SK-N-SH treated with all-trans-retinoic acid at 6 μM for 48 hours (cell line): Measurements from ENCODE around the gene NTSR1.

Experiments
- ATAC-seq: fragments of 200-7000 bp; cut with Tn5 transposase; 3 replicates; pipeline ENCODE4 v1.9.1; 2020; ENCODE audit warnings: mild to moderate bottlenecking, moderate library complexity
- ARNTL ChIP-seq: fragments of 450-650 bp; formaldehyde crosslinking; IDR thresholded peaks from 2 replicates; pipeline ENCODE4 v1.5.0; 2020; ENCODE audit warnings: low read depth, mild to moderate bottlenecking, moderate library complexity, borderline replicate concordance
- BACH2 ChIP-seq: fragments of 250-450 bp; sonication (Bioruptor Pico); IDR thresholded peaks from 2 replicates; pipeline ENCODE4 v1.9.0; 2021; ENCODE audit warnings: mild to moderate bottlenecking, borderline replicate concordance
- CSDC2 ChIP-seq: fragments of 250-450 bp; sonication (Bioruptor Pico); IDR thresholded peaks from 2 replicates; pipeline ENCODE4 v1.5.0; 2020; ENCODE audit warnings: mild to moderate bottlenecking, moderate library complexity
- ESRRG ChIP-seq: fragments of 250-450 bp; sonication (Bioruptor Pico); IDR thresholded peaks from 2 replicates; pipeline ENCODE4 v1.6.1; 2021; ENCODE audit warnings: mild to moderate bottlenecking
- GLIS3 ChIP-seq: fragments of 250-450 bp; sonication (Bioruptor Pico); IDR thresholded peaks from 2 replicates; pipeline ENCODE4 v1.5.0; 2020; ENCODE audit warnings: mild to moderate bottlenecking, moderate library complexity
- ISL1 ChIP-seq: fragments of 250-450 bp; sonication (Bioruptor Pico); IDR thresholded peaks from 2 replicates; pipeline ENCODE4 v2.1.2; 2022; ENCODE audit warnings: mild to moderate bottlenecking, moderate library complexity
- OSR1 ChIP-seq: fragments of 250-450 bp; sonication (Bioruptor Pico); IDR thresholded peaks from 2 replicates; pipeline ENCODE4 v1.8.0; 2022; ENCODE audit warnings: moderate library complexity, mild to moderate bottlenecking, inconsistent platforms
- PPARA ChIP-seq: fragments of 250-450 bp; sonication (Bioruptor Pico); IDR thresholded peaks from 2 replicates; pipeline ENCODE4 v1.5.0; 2020; ENCODE audit warnings: mild to moderate bottlenecking, borderline replicate concordance
- RARB ChIP-seq: fragments of 250-450 bp; sonication (Bioruptor Pico); IDR thresholded peaks from 2 replicates; pipeline ENCODE4 v1.8.0; 2021; ENCODE audit warnings: mild to moderate bottlenecking, moderate library complexity
- SNAI2 ChIP-seq: fragments of 250-450 bp; sonication (Bioruptor Pico); IDR thresholded peaks from 2 replicates; pipeline ENCODE4 v1.5.0; 2020; ENCODE audit warnings: mild to moderate bottlenecking, moderate library complexity
- TCF4 ChIP-seq: fragments of 250-450 bp; sonication (Bioruptor Pico); IDR thresholded peaks from 2 replicates; pipeline ENCODE4 v1.8.0; 2021; ENCODE audit warnings: mild to moderate bottlenecking, moderate library complexity, borderline replicate concordance
- TOX ChIP-seq: fragments of 250-450 bp; sonication (Bioruptor Pico); IDR thresholded peaks from 2 replicates; pipeline ENCODE4 v1.8.0; 2021; ENCODE audit warnings: mild to moderate bottlenecking, moderate library complexity, borderline replicate concordance
- ZC3H10 ChIP-seq: fragments of 250-450 bp; sonication (Bioruptor Pico); IDR thresholded peaks from 2 replicates; pipeline ENCODE4 v1.5.1; 2021; ENCODE audit warnings: mild to moderate bottlenecking, moderate library complexity
- ZFP3 ChIP-seq: fragments of 250-450 bp; sonication (Bioruptor Pico); IDR thresholded peaks from 2 replicates; pipeline ENCODE4 v1.5.0; 2020; ENCODE audit warnings: mild to moderate bottlenecking, moderate library complexity
- ZFP30 ChIP-seq: fragments of 450-650 bp; formaldehyde crosslinking; IDR thresholded peaks from 2 replicates; pipeline ENCODE4 v1.5.0; 2022; ENCODE audit warnings: mild to moderate bottlenecking, moderate library complexity
- ZNF565 ChIP-seq: fragments of 450-650 bp; formaldehyde crosslinking; conservative IDR thresholded peaks from 2 replicates; pipeline ENCODE4 v1.5.0; 2020; ENCODE audit warnings: low read depth, mild to moderate bottlenecking, moderate library complexity
- ZNF70 ChIP-seq: fragments of 450-650 bp; formaldehyde crosslinking; IDR thresholded peaks from 2 replicates; pipeline ENCODE4 v1.5.0; 2020; ENCODE audit warnings: mild to moderate bottlenecking, moderate library complexity
- ZNF8 ChIP-seq: fragments of 450-650 bp; formaldehyde crosslinking; IDR thresholded peaks from 2 replicates; pipeline ENCODE4 v1.5.0; 2020; ENCODE audit warnings: mild to moderate bottlenecking, moderate library complexity
- TF ChIP-seq, protein P1 (sequence below): fragments of 250-450 bp; sonication (Bioruptor Pico); IDR thresholded peaks from 2 replicates; pipeline ENCODE4 v1.5.0; 2020; ENCODE audit warnings: mild to moderate bottlenecking, moderate library complexity
- TF ChIP-seq, protein P2 (sequence below): fragments of 250-450 bp; sonication (Bioruptor Pico); IDR thresholded peaks from 2 replicates; pipeline ENCODE4 v1.8.0; 2020; ENCODE audit warnings: mild to moderate bottlenecking, moderate library complexity, borderline replicate concordance
- TF ChIP-seq, protein P3 (sequence below): fragments of 250-450 bp; sonication (Bioruptor Pico); IDR thresholded peaks from 2 replicates; pipeline ENCODE4 v1.8.0; 2021; ENCODE audit warnings: low read depth, mild to moderate bottlenecking, moderate library complexity, borderline replicate concordance
- TF ChIP-seq, protein P4 (sequence below): fragments of 250-450 bp; sonication (Bioruptor Pico); IDR thresholded peaks from 2 replicates; pipeline ENCODE4 v1.5.1; 2021; ENCODE audit warnings: mild to moderate bottlenecking, moderate library complexity

NTSR1 gene

DNA sequence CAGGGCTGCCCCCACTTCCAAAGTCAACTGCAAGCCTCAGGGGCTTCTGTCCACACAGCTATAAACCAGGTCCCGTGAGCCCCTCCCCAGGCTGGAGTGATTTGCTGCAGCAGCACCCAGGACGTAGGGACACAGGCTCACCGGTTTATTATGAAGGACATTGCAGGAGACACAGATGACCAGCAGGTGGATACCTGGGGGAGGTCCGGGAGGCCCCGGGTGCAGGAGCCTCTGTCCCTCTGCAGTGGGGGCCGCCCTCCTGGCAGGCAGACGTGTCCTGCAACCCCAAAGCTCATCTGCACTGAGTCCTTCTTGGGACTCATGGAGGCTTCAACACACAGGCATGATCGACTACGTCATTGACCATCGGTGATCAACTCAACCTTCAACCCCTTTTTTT, 14.5 kb upstream of the NTSR1 start:
- no peak for TF ChIP-seq PPARA (CRISPR knock-in tag)
- no peak for TF ChIP-seq ZFP30 (CRISPR knock-in tag)
- TF ChIP-seq ZNF8 (CRISPR knock-in tag): no peak
- TF ChIP-seq GLIS3 (CRISPR knock-in tag): no peak
- no peak for TF ChIP-seq ZC3H10 (CRISPR knock-in tag)
- TF ChIP-seq ESRRG: no peak
- no peak for TF ChIP-seq OSR1 (CRISPR knock-in tag)
- TF ChIP-seq, all 23 proteins: peak for 0
- ATAC-seq: no peak

DNA sequence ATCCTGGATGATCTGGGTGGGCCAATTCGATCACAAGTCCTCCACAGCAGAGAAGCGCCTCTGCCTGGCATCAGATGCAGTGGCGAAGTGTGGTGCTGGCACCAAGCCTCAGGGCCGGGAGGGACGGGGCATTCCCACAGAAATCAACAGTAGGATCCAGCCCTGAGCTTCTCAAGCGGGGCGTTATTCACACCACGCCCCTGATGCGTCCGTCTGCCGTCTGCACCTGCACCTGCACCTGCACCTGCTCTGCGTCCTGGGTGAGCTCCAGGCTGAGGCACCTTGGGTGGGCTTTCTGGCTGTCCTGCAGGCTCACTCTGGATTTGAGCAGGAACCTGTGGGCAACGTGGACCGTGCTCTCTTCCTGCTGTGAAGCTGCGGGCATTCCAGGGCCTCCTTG, 13.8 kb upstream of the NTSR1 start:
- no peak for ATAC-seq
- TF ChIP-seq GLIS3 (CRISPR knock-in tag) (no peak), ZNF8 (CRISPR knock-in tag) (no peak), RARB (no peak), SNAI2 (CRISPR knock-in tag) (no peak), ZFP3 (CRISPR knock-in tag) (no peak), OSR1 (CRISPR knock-in tag) (no peak), ARNTL (CRISPR knock-in tag) (no peak), ESRRG (no peak), ZFP30 (CRISPR knock-in tag) (no peak), ISL1 (no peak), CSDC2 (CRISPR knock-in tag) (no peak), ZNF70 (CRISPR knock-in tag) (no peak), ZNF565 (CRISPR knock-in tag) (no peak), BACH2 (CRISPR knock-in tag) (no peak)
- TF ChIP-seq, protein P1, sequence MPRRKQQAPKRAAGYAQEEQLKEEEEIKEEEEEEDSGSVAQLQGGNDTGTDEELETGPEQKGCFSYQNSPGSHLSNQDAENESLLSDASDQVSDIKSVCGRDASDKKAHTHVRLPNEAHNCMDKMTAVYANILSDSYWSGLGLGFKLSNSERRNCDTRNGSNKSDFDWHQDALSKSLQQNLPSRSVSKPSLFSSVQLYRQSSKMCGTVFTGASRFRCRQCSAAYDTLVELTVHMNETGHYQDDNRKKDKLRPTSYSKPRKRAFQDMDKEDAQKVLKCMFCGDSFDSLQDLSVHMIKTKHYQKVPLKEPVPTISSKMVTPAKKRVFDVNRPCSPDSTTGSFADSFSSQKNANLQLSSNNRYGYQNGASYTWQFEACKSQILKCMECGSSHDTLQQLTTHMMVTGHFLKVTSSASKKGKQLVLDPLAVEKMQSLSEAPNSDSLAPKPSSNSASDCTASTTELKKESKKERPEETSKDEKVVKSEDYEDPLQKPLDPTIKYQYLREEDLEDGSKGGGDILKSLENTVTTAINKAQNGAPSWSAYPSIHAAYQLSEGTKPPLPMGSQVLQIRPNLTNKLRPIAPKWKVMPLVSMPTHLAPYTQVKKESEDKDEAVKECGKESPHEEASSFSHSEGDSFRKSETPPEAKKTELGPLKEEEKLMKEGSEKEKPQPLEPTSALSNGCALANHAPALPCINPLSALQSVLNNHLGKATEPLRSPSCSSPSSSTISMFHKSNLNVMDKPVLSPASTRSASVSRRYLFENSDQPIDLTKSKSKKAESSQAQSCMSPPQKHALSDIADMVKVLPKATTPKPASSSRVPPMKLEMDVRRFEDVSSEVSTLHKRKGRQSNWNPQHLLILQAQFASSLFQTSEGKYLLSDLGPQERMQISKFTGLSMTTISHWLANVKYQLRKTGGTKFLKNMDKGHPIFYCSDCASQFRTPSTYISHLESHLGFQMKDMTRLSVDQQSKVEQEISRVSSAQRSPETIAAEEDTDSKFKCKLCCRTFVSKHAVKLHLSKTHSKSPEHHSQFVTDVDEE (CRISPR knock-in tag): no peak
- TF ChIP-seq, protein P2, sequence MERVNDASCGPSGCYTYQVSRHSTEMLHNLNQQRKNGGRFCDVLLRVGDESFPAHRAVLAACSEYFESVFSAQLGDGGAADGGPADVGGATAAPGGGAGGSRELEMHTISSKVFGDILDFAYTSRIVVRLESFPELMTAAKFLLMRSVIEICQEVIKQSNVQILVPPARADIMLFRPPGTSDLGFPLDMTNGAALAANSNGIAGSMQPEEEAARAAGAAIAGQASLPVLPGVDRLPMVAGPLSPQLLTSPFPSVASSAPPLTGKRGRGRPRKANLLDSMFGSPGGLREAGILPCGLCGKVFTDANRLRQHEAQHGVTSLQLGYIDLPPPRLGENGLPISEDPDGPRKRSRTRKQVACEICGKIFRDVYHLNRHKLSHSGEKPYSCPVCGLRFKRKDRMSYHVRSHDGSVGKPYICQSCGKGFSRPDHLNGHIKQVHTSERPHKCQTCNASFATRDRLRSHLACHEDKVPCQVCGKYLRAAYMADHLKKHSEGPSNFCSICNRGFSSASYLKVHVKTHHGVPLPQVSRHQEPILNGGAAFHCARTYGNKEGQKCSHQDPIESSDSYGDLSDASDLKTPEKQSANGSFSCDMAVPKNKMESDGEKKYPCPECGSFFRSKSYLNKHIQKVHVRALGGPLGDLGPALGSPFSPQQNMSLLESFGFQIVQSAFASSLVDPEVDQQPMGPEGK (CRISPR knock-in tag): no peak
- TF ChIP-seq, protein P3, sequence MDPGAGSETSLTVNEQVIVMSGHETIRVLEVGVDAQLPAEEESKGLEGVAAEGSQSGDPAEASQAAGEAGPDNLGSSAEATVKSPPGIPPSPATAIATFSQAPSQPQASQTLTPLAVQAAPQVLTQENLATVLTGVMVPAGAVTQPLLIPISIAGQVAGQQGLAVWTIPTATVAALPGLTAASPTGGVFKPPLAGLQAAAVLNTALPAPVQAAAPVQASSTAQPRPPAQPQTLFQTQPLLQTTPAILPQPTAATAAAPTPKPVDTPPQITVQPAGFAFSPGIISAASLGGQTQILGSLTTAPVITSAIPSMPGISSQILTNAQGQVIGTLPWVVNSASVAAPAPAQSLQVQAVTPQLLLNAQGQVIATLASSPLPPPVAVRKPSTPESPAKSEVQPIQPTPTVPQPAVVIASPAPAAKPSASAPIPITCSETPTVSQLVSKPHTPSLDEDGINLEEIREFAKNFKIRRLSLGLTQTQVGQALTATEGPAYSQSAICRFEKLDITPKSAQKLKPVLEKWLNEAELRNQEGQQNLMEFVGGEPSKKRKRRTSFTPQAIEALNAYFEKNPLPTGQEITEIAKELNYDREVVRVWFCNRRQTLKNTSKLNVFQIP (CRISPR knock-in tag): no peak
- TF ChIP-seq, protein P4, sequence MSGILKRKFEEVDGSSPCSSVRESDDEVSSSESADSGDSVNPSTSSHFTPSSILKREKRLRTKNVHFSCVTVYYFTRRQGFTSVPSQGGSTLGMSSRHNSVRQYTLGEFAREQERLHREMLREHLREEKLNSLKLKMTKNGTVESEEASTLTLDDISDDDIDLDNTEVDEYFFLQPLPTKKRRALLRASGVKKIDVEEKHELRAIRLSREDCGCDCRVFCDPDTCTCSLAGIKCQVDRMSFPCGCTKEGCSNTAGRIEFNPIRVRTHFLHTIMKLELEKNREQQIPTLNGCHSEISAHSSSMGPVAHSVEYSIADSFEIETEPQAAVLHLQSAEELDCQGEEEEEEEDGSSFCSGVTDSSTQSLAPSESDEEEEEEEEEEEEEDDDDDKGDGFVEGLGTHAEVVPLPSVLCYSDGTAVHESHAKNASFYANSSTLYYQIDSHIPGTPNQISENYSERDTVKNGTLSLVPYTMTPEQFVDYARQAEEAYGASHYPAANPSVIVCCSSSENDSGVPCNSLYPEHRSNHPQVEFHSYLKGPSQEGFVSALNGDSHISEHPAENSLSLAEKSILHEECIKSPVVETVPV (CRISPR knock-in tag): no peak

DNA sequence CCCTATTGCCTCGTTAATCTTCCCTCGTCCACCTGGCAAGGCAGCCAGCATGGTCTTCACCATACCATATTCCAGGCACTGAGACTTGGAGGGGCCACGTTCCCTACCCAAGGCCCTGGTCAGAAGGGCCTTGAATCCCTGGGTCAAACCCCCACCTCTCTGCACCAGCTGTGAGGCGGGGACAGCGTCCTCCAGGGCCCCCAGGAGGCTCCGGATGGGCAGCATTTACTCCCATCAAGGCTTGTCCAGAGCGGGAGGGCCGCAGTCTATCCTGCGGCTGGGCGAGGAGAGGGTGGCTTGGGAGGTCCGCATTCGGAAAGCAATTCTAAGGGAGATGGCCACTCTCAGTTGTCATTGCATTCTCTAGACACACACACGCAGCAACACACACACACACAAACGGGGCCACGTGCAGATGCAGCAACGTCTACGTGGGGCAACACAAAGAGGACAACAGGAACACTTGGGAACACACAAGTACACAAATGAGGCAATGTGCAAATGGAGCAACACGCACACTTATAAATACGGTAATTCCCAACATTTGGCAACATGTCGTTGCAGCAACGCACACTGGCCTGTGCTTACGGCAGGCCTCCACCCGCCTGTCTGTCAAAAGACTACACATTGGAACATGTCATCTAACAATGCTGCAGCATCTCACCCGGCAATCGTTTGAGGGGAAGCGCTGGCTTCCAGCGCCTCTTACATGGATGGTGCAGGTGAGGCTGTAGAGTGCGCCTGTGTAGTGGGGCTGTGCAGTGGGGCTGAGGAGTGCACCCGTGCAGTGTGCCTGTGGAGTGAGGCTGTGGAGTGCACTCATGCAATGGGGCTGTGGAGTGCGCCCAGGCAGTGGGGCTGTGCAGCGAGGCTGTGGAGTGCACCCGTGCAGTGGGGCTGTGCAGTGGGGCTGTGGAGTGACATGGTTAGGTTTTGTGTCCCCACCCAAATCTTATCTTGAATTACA, 12.9 kb upstream of the NTSR1 start:
- TF ChIP-seq, protein P2 (CRISPR knock-in tag): no peak
- no peak for TF ChIP-seq GLIS3 (CRISPR knock-in tag)
- TF ChIP-seq ESRRG: no peak
- TF ChIP-seq TCF4 (CRISPR knock-in tag): no peak
- TF ChIP-seq, protein P3 (CRISPR knock-in tag): no peak
- TF ChIP-seq, protein P4 (CRISPR knock-in tag): no peak
- no peak for TF ChIP-seq ZFP30 (CRISPR knock-in tag)
- no peak for TF ChIP-seq TOX (CRISPR knock-in tag)
- no peak for TF ChIP-seq ZC3H10 (CRISPR knock-in tag)
- no peak for TF ChIP-seq PPARA (CRISPR knock-in tag)
- no peak for TF ChIP-seq ZFP3 (CRISPR knock-in tag)
- TF ChIP-seq ISL1: no peak
- no peak for TF ChIP-seq BACH2 (CRISPR knock-in tag)
- TF ChIP-seq SNAI2 (CRISPR knock-in tag): no peak
- no peak for TF ChIP-seq ZNF565 (CRISPR knock-in tag)
- TF ChIP-seq OSR1 (CRISPR knock-in tag): no peak
- TF ChIP-seq, all 23 proteins: peak for 0
- ATAC-seq: no peak
